SK-N-SH treated with all-trans-retinoic acid at 6 μM for 48 hours (cell line): ENCODE data around the gene FRYL.

Experiments
- ATAC-seq: fragments of 200-7000 bp; cut with Tn5 transposase; 3 replicates; pipeline ENCODE4 v1.9.1; 2020; ENCODE audit warnings: mild to moderate bottlenecking, moderate library complexity
- ARNTL ChIP-seq: fragments of 450-650 bp; formaldehyde crosslinking; IDR thresholded peaks from 2 replicates; pipeline ENCODE4 v1.5.0; 2020; ENCODE audit warnings: low read depth, mild to moderate bottlenecking, moderate library complexity, borderline replicate concordance
- BACH2 ChIP-seq: fragments of 250-450 bp; sonication (Bioruptor Pico); IDR thresholded peaks from 2 replicates; pipeline ENCODE4 v1.9.0; 2021; ENCODE audit warnings: mild to moderate bottlenecking, borderline replicate concordance
- CREB5 ChIP-seq: fragments of 250-450 bp; sonication (Bioruptor Pico); IDR thresholded peaks from 2 replicates; pipeline ENCODE4 v1.5.1; 2020; ENCODE audit warnings: low read depth, mild to moderate bottlenecking, moderate library complexity
- CSDC2 ChIP-seq: fragments of 250-450 bp; sonication (Bioruptor Pico); IDR thresholded peaks from 2 replicates; pipeline ENCODE4 v1.5.0; 2020; ENCODE audit warnings: mild to moderate bottlenecking, moderate library complexity
- CSRNP3 ChIP-seq: fragments of 250-450 bp; sonication (Bioruptor Pico); IDR thresholded peaks from 2 replicates; pipeline ENCODE4 v1.5.1; 2021; ENCODE audit warnings: mild to moderate bottlenecking, moderate library complexity
- ESRRG ChIP-seq: fragments of 250-450 bp; sonication (Bioruptor Pico); IDR thresholded peaks from 2 replicates; pipeline ENCODE4 v1.6.1; 2021; ENCODE audit warnings: mild to moderate bottlenecking
- ISL1 ChIP-seq: fragments of 250-450 bp; sonication (Bioruptor Pico); IDR thresholded peaks from 2 replicates; pipeline ENCODE4 v2.1.2; 2022; ENCODE audit warnings: mild to moderate bottlenecking, moderate library complexity
- OSR1 ChIP-seq: fragments of 250-450 bp; sonication (Bioruptor Pico); IDR thresholded peaks from 2 replicates; pipeline ENCODE4 v1.8.0; 2022; ENCODE audit warnings: moderate library complexity, mild to moderate bottlenecking, inconsistent platforms
- PATZ1 ChIP-seq: fragments of 250-450 bp; sonication (Bioruptor Pico); IDR thresholded peaks from 2 replicates; pipeline ENCODE4 v1.8.0; 2020; ENCODE audit warnings: mild to moderate bottlenecking, moderate library complexity, borderline replicate concordance
- POU6F1 ChIP-seq: fragments of 250-450 bp; sonication (Bioruptor Pico); IDR thresholded peaks from 2 replicates; pipeline ENCODE4 v1.8.0; 2021; ENCODE audit warnings: low read depth, mild to moderate bottlenecking, moderate library complexity, borderline replicate concordance
- PPARA ChIP-seq: fragments of 250-450 bp; sonication (Bioruptor Pico); IDR thresholded peaks from 2 replicates; pipeline ENCODE4 v1.5.0; 2020; ENCODE audit warnings: mild to moderate bottlenecking, borderline replicate concordance
- SNAI2 ChIP-seq: fragments of 250-450 bp; sonication (Bioruptor Pico); IDR thresholded peaks from 2 replicates; pipeline ENCODE4 v1.5.0; 2020; ENCODE audit warnings: mild to moderate bottlenecking, moderate library complexity
- TCF4 ChIP-seq: fragments of 250-450 bp; sonication (Bioruptor Pico); IDR thresholded peaks from 2 replicates; pipeline ENCODE4 v1.8.0; 2021; ENCODE audit warnings: mild to moderate bottlenecking, moderate library complexity, borderline replicate concordance
- TOX ChIP-seq: fragments of 250-450 bp; sonication (Bioruptor Pico); IDR thresholded peaks from 2 replicates; pipeline ENCODE4 v1.8.0; 2021; ENCODE audit warnings: mild to moderate bottlenecking, moderate library complexity, borderline replicate concordance
- TSHZ2 ChIP-seq: fragments of 250-450 bp; sonication (Bioruptor Pico); IDR thresholded peaks from 2 replicates; pipeline ENCODE4 v1.5.0; 2020; ENCODE audit warnings: mild to moderate bottlenecking, moderate library complexity
- ZC3H10 ChIP-seq: fragments of 250-450 bp; sonication (Bioruptor Pico); IDR thresholded peaks from 2 replicates; pipeline ENCODE4 v1.5.1; 2021; ENCODE audit warnings: mild to moderate bottlenecking, moderate library complexity
- ZFP3 ChIP-seq: fragments of 250-450 bp; sonication (Bioruptor Pico); IDR thresholded peaks from 2 replicates; pipeline ENCODE4 v1.5.0; 2020; ENCODE audit warnings: mild to moderate bottlenecking, moderate library complexity
- ZFP30 ChIP-seq: fragments of 450-650 bp; formaldehyde crosslinking; IDR thresholded peaks from 2 replicates; pipeline ENCODE4 v1.5.0; 2022; ENCODE audit warnings: mild to moderate bottlenecking, moderate library complexity
- ZNF565 ChIP-seq: fragments of 450-650 bp; formaldehyde crosslinking; conservative IDR thresholded peaks from 2 replicates; pipeline ENCODE4 v1.5.0; 2020; ENCODE audit warnings: low read depth, mild to moderate bottlenecking, moderate library complexity
- ZNF70 ChIP-seq: fragments of 450-650 bp; formaldehyde crosslinking; IDR thresholded peaks from 2 replicates; pipeline ENCODE4 v1.5.0; 2020; ENCODE audit warnings: mild to moderate bottlenecking, moderate library complexity
- ZNF8 ChIP-seq: fragments of 450-650 bp; formaldehyde crosslinking; IDR thresholded peaks from 2 replicates; pipeline ENCODE4 v1.5.0; 2020; ENCODE audit warnings: mild to moderate bottlenecking, moderate library complexity

FRYL gene

GRCh38 chr4:48692897-48693296, 87.2 kb downstream of the FRYL start:
- ATAC-seq: no peak
- TF ChIP-seq TSHZ2 (CRISPR knock-in tag) (no peak), POU6F1 (CRISPR knock-in tag) (no peak), ISL1 (CRISPR knock-in tag) (no peak), CSDC2 (no peak), ZFP30 (CRISPR knock-in tag) (peak; percentile 52; the same call in 1 of the 2 replicates)

GRCh38 chr4:48692044-48692443, 88.0 kb downstream of the FRYL start:
- no peak for TF ChIP-seq ESRRG (CRISPR knock-in tag)
- TF ChIP-seq PPARA (CRISPR knock-in tag): no peak
- TF ChIP-seq CREB5 (CRISPR knock-in tag): no peak
- TF ChIP-seq ISL1 (CRISPR knock-in tag): no peak
- TF ChIP-seq TCF4 (CRISPR knock-in tag): no peak
- no peak for TF ChIP-seq OSR1 (CRISPR knock-in tag)
- no peak for TF ChIP-seq ZNF565
- TF ChIP-seq ZFP3: no peak
- TF ChIP-seq BACH2: no peak
- no peak for TF ChIP-seq ARNTL (CRISPR knock-in tag)
- no peak for TF ChIP-seq CSDC2
- no peak for TF ChIP-seq ZFP30 (CRISPR knock-in tag)
- TF ChIP-seq ZNF70 (CRISPR knock-in tag): no peak
- no peak for TF ChIP-seq PATZ1 (CRISPR knock-in tag)
- TF ChIP-seq SNAI2 (CRISPR knock-in tag): no peak
- no peak for TF ChIP-seq CSRNP3 (CRISPR knock-in tag)
- no peak for TF ChIP-seq TOX (CRISPR knock-in tag)
- no peak for TF ChIP-seq ZC3H10
- TF ChIP-seq ZNF8: no peak
- no peak for TF ChIP-seq TSHZ2 (CRISPR knock-in tag)
- ATAC-seq: no peak
